PFSK-1 (cell line): ENCODE data around the gene TEX19.

Experiments
- POLR2AphosphoS5 ChIP-seq: IDR thresholded peaks from 2 replicates; pipeline ENCODE4 v1.6.1; 2012; ENCODE audit warnings: low read depth, mild to moderate bottlenecking, control low read depth, low read length, moderate library complexity
- SIN3A ChIP-seq: IDR thresholded peaks from 2 replicates; pipeline ENCODE4 v1.6.1; 2012; ENCODE audit warnings: mild to moderate bottlenecking, low read length, moderate library complexity, borderline replicate concordance; ENCODE audit not compliant: insufficient read depth
- TAF1 ChIP-seq: IDR thresholded peaks from 2 replicates; pipeline ENCODE4 v1.6.1; 2012; ENCODE audit warnings: low read length, control low read depth, borderline replicate concordance; ENCODE audit not compliant: insufficient read depth
- TF ChIP-seq, protein P1 (sequence below), 2 experiments: IDR thresholded peaks; 2 replicates each; pipeline versions ENCODE4 v1.6.1 to v1.8.0; 2011 to 2012; ENCODE audit warnings: low read depth in 2 of 2, low read length in 2 of 2, control low read depth in 1 of 2, inconsistent platforms in 1 of 2, mild to moderate bottlenecking in 1 of 2, moderate library complexity in 1 of 2; ENCODE audit not compliant: insufficient read depth in 1 of 2

DNA sequence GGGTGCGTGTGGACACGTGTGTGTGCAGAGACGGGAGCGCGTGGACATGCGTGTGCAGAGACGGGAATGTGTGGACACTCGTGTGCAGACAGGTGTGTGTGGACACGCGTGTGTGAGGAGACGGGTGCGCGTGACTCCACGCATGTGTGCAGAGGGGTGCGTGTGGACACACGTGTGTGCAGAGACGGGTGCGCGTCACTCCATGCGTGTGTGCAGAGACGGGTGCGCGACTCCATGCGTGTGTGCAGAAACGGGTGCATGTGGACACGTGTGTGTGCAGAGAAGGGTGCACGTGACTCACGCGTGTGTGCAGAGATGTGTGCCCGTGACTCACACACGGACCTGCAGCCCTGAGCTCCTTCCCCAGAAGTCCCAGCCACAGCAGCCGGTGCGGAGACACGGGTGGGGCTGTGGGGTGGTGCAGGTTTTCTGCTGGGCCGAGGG is 39.4 kb upstream of the TEX19 start:
- no peak for TF ChIP-seq TAF1
- TF ChIP-seq, protein P1, sequence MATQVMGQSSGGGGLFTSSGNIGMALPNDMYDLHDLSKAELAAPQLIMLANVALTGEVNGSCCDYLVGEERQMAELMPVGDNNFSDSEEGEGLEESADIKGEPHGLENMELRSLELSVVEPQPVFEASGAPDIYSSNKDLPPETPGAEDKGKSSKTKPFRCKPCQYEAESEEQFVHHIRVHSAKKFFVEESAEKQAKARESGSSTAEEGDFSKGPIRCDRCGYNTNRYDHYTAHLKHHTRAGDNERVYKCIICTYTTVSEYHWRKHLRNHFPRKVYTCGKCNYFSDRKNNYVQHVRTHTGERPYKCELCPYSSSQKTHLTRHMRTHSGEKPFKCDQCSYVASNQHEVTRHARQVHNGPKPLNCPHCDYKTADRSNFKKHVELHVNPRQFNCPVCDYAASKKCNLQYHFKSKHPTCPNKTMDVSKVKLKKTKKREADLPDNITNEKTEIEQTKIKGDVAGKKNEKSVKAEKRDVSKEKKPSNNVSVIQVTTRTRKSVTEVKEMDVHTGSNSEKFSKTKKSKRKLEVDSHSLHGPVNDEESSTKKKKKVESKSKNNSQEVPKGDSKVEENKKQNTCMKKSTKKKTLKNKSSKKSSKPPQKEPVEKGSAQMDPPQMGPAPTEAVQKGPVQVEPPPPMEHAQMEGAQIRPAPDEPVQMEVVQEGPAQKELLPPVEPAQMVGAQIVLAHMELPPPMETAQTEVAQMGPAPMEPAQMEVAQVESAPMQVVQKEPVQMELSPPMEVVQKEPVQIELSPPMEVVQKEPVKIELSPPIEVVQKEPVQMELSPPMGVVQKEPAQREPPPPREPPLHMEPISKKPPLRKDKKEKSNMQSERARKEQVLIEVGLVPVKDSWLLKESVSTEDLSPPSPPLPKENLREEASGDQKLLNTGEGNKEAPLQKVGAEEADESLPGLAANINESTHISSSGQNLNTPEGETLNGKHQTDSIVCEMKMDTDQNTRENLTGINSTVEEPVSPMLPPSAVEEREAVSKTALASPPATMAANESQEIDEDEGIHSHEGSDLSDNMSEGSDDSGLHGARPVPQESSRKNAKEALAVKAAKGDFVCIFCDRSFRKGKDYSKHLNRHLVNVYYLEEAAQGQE (IDR thresholded peaks at IDR 0.05; ENCODE audit: insufficient read depth in 1 of 2, low read depth in 2 of 2, low read length in 2 of 2) = no peak
- TF ChIP-seq POLR2AphosphoS5 = no peak
- TF ChIP-seq SIN3A = no peak
